Trophoblast cell (in vitro differentiated cells and primary cell): ENCODE measurements around the gene TMEM140.

ENCODE experiments used
- DNase-seq, 2 donors: peaks; one replicate each; pipeline ENCODE4 v3.0.0-alpha.2; 2016
- H2AFZ ChIP-seq: 2 replicates; pipeline ENCODE4 v1.6.1; 2013; ENCODE audit warnings: low read length, moderate library complexity, mild to moderate bottlenecking; ENCODE audit not compliant: insufficient read depth, poor library complexity
- H2AK5ac ChIP-seq: 2 replicates; pipeline ENCODE4 v1.6.1; 2013; ENCODE audit warnings: mild to moderate bottlenecking, low read length
- H2BK120ac ChIP-seq: 2 replicates; pipeline ENCODE4 v1.6.1; 2013; ENCODE audit warnings: low read length, mild to moderate bottlenecking, moderate library complexity; ENCODE audit not compliant: insufficient read depth, poor library complexity
- H2BK12ac ChIP-seq: 2 replicates; pipeline ENCODE4 v1.6.1; 2013; ENCODE audit warnings: mild to moderate bottlenecking, low read length, moderate library complexity
- H2BK5ac ChIP-seq: 2 replicates; pipeline ENCODE4 v1.6.1; 2013; ENCODE audit warnings: low read length, low read depth, moderate library complexity, mild to moderate bottlenecking; ENCODE audit not compliant: poor library complexity
- H3K14ac ChIP-seq: 2 replicates; pipeline ENCODE4 v1.6.1; 2013; ENCODE audit warnings: mild to moderate bottlenecking, low read length
- H3K18ac ChIP-seq: 2 replicates; pipeline ENCODE4 v1.6.1; 2013; ENCODE audit warnings: mild to moderate bottlenecking, low read length
- H3K23ac ChIP-seq: 2 replicates; pipeline ENCODE4 v1.6.1; 2013; ENCODE audit warnings: low read length
- H3K27ac ChIP-seq: 2 replicates; pipeline ENCODE4 v1.5.1; 2013; ENCODE audit warnings: low read depth, mild to moderate bottlenecking, inconsistent platforms, low read length, moderate library complexity
- H3K27me3 ChIP-seq: 2 replicates; pipeline ENCODE4 v1.6.1; 2013; ENCODE audit warnings: inconsistent platforms, mild to moderate bottlenecking, low read length, moderate library complexity; ENCODE audit not compliant: insufficient read depth
- H3K36me3 ChIP-seq, 2 experiments: 1 replicate in 1 of 2; 2 replicates in 1 of 2; pipeline ENCODE4 v1.6.1; 2013; ENCODE audit warnings: low read length in 2 of 2, mild to moderate bottlenecking in 2 of 2, moderate library complexity in 1 of 2; ENCODE audit not compliant: insufficient read depth in 2 of 2, control insufficient read depth in 1 of 2
- H3K4ac ChIP-seq: 2 replicates; pipeline ENCODE4 v1.6.1; 2013; ENCODE audit warnings: low read depth, mild to moderate bottlenecking, low read length, moderate library complexity
- H3K4me1 ChIP-seq, 2 experiments: 1 replicate in 1 of 2; 2 replicates in 1 of 2; pipeline ENCODE4 v1.6.1; 2013; ENCODE audit warnings: low read length in 2 of 2, mild to moderate bottlenecking in 2 of 2, moderate library complexity in 1 of 2; ENCODE audit not compliant: insufficient read depth in 2 of 2, control insufficient read depth in 1 of 2
- H3K4me2 ChIP-seq: 2 replicates; pipeline ENCODE4 v1.6.1; 2013; ENCODE audit warnings: inconsistent platforms, mild to moderate bottlenecking, low read length, moderate library complexity
- H3K4me3 ChIP-seq: 2 replicates; pipeline ENCODE4 v1.5.1; 2013; ENCODE audit warnings: mild to moderate bottlenecking, low read depth, low read length, inconsistent platforms
- H3K79me1 ChIP-seq: one replicate; pipeline ENCODE4 v1.6.1; 2013; ENCODE audit warnings: low read length
- H3K79me2 ChIP-seq: 2 replicates; pipeline ENCODE4 v1.6.1; 2013; ENCODE audit warnings: low read length, mild to moderate bottlenecking; ENCODE audit not compliant: control insufficient read depth, insufficient read depth, poor library complexity
- H3K9ac ChIP-seq: 2 replicates; pipeline ENCODE4 v1.6.1; 2013; ENCODE audit warnings: mild to moderate bottlenecking, low read length
- H3K9me3 ChIP-seq: 2 replicates; pipeline ENCODE4 v1.6.1; 2013; ENCODE audit warnings: low read depth, mild to moderate bottlenecking, control low read depth, inconsistent platforms, low read length; ENCODE audit not compliant: insufficient read depth
- H4K12ac ChIP-seq: 2 replicates; pipeline ENCODE4 v1.6.1; 2013; ENCODE audit warnings: low read depth, mild to moderate bottlenecking, low read length, moderate library complexity
- H4K8ac ChIP-seq: 2 replicates; pipeline ENCODE4 v1.6.1; 2013; ENCODE audit warnings: low read depth, mild to moderate bottlenecking, low read length, moderate library complexity
- H4K91ac ChIP-seq: one replicate; pipeline ENCODE4 v1.6.1; 2013; ENCODE audit warnings: low read depth, mild to moderate bottlenecking, low read length, moderate library complexity
- WGBS: extraction: QIAGEN DNeasy Blood & Tissue Kit; methylation state at CpG from one replicate; pipeline ENCODE4 v1.1.7; 2013; ENCODE audit warnings: missing lambda C conversion rate; ENCODE audit not compliant: insufficient read length, insufficient coverage; ENCODE audit errors: extremely low coverage; 5-methylcytosine and 5-hydroxymethylcytosine counted together

Gene TMEM140

GRCh38 chr7:135200821-135201331, 53.0 kb downstream of the TMEM140 start:
- no peaks in the 10 kb centered on the region for H3K79me2 ChIP-seq

GRCh38 chr7:135201350-135201749, 53.5 kb downstream of the TMEM140 start:
- H3K4me3 ChIP-seq, result no peak overlapping the region
- no peaks in the 10 kb centered on the region for H3K9me3 ChIP-seq
- H4K12ac ChIP-seq, result no peak overlapping the region
- no peaks in the 10 kb centered on the region for H3K27me3 ChIP-seq
- H2AK5ac ChIP-seq, result no peak overlapping the region
- H3K18ac ChIP-seq, result no peak overlapping the region
- no peak overlapping the region for H3K9ac ChIP-seq
- H2BK120ac ChIP-seq, result no peak overlapping the region
- H4K8ac ChIP-seq, result no peak overlapping the region
- H3K36me3 ChIP-seq, result peaks cover 33 to 34% of the 10 kb centered on the region in 2 experiments
- no peak overlapping the region for H3K23ac ChIP-seq
- no peak overlapping the region for H4K91ac ChIP-seq
- peaks cover 3% of the 10 kb centered on the region for H3K79me1 ChIP-seq
- no peak overlapping the region for H2AFZ ChIP-seq
- no CpG with 5 or more reads among the region's 2 CpGs for WGBS
- H2BK5ac ChIP-seq, result no peak overlapping the region
- no peaks in the 10 kb centered on the region for H3K79me2 ChIP-seq
- no peak overlapping the region for H3K14ac ChIP-seq
- H3K4ac ChIP-seq, result no peak overlapping the region
- H3K27ac ChIP-seq, result no peak overlapping the region
- H3K4me1 ChIP-seq, result peaks cover 3 to 8% of the 10 kb centered on the region in 2 experiments
- H2BK12ac ChIP-seq, result no peak overlapping the region
- no peak overlapping the region for H3K4me2 ChIP-seq
- DNase-seq, result no peak

More at GRCh38 chr7:135200821-135201331, 53.0 kb downstream of the TMEM140 start:
- no peak overlapping the region for H3K4me2 ChIP-seq
- H4K91ac ChIP-seq, result no peak overlapping the region
- no peak overlapping the region for H3K4me3 ChIP-seq
- H3K27ac ChIP-seq, result no peak overlapping the region
- H3K4me1 ChIP-seq, result peaks cover 3 to 8% of the 10 kb centered on the region in 2 experiments
- no peak overlapping the region for H2BK12ac ChIP-seq
- H2BK120ac ChIP-seq, result no peak overlapping the region
- H4K12ac ChIP-seq, result no peak overlapping the region
- no peak overlapping the region for H3K4ac ChIP-seq
- H4K8ac ChIP-seq, result no peak overlapping the region
- no peak overlapping the region for H3K14ac ChIP-seq
- peaks cover 3% of the 10 kb centered on the region for H3K79me1 ChIP-seq
- H2AFZ ChIP-seq, result no peak overlapping the region
- H3K36me3 ChIP-seq, result peaks cover 36 to 37% of the 10 kb centered on the region in 2 experiments
- no peak overlapping the region for H3K9ac ChIP-seq
- no peak overlapping the region for H3K23ac ChIP-seq
- DNase-seq, result no peak
- no peak overlapping the region for H2BK5ac ChIP-seq
- H3K9me3 ChIP-seq, result peaks cover 2% of the 10 kb centered on the region
- H2AK5ac ChIP-seq, result no peak overlapping the region
- WGBS, result no CpG with 5 or more reads among the region's 3 CpGs
- no peaks in the 10 kb centered on the region for H3K27me3 ChIP-seq
- no peak overlapping the region for H3K18ac ChIP-seq

- Histone ChIP-seq H3K4ac (no peak overlapping the region), H3K4me3 (no peak overlapping the region), H3K4me2 (no peak overlapping the region), H3K4me1 (peaks cover 20 to 24% of the 10 kb centered on the region in 2 experiments), H2BK5ac (no peak overlapping the region), H3K14ac (no peak overlapping the region), H3K27me3 (no peaks in the 10 kb centered on the region), H3K23ac (no peak overlapping the region), H3K27ac (no peak overlapping the region), H3K79me1 (peaks cover 6% of the 10 kb centered on the region), H2AFZ (no peak overlapping the region), H3K18ac (no peak overlapping the region), H4K91ac (no peak overlapping the region), H3K9me3 (no peaks in the 10 kb centered on the region), H2BK12ac (no peak overlapping the region), H4K8ac (no peak overlapping the region), H3K36me3 (peaks cover 17 to 18% of the 10 kb centered on the region in 2 experiments), H3K9ac (no peak overlapping the region), H2BK120ac (no peak overlapping the region), H3K79me2 (peaks cover 1% of the 10 kb centered on the region), H2AK5ac (no peak overlapping the region), H4K12ac (no peak overlapping the region)
- WGBS, result no CpG with 5 or more reads among the region's 6 CpGs
- DNase-seq, result no peak
These were observed 56.5 kb downstream of the TMEM140 start for GRCh38 chr7:135204341-135204749.

- Histone ChIP-seq H2AK5ac (no peak overlapping the region), H2BK5ac (no peak overlapping the region), H3K79me2 (peaks cover 1% of the 10 kb centered on the region), H3K9me3 (no peaks in the 10 kb centered on the region), H3K4me1 (peaks cover 23 to 26% of the 10 kb centered on the region in 2 experiments), H3K4me3 (no peak overlapping the region), H3K9ac (no peak overlapping the region), H2BK120ac (no peak overlapping the region), H3K23ac (no peak overlapping the region), H4K8ac (no peak overlapping the region), H3K4me2 (no peak overlapping the region), H3K4ac (no peak overlapping the region), H3K14ac (no peak overlapping the region), H4K91ac (no peak overlapping the region), H3K79me1 (peaks cover 6% of the 10 kb centered on the region), H3K18ac (no peak overlapping the region), H3K27ac (no peak overlapping the region), H2AFZ (no peak overlapping the region), H3K27me3 (no peaks in the 10 kb centered on the region), H3K36me3 (peaks cover 15 to 16% of the 10 kb centered on the region in 2 experiments), H4K12ac (no peak overlapping the region), H2BK12ac (no peak overlapping the region)
- DNase-seq, result peak; percentile 17 to 66
- no CpG with 5 or more reads among the region's 5 CpGs for WGBS
These were observed 57.0 kb downstream of the TMEM140 start for GRCh38 chr7:135204876-135205275.
